Upper lobe of left lung (tissue), 4 donors: ENCODE measurements around the gene DKK3.

Experiments
- CTCF ChIP-seq, 6 experiments: fragments of 450-650 bp in 4 of 6; fragments of 200-600 bp in 2 of 6; sonication (generic) in 2 of 6; IDR thresholded peaks; one replicate each; pipeline ENCODE4 v1.5.1; 2016 to 2019; ENCODE audit warnings: antibody characterized with exemption in 6 of 6
- EP300 ChIP-seq, 4 donors: sonication (generic); formaldehyde crosslinking; IDR thresholded peaks; one replicate each; pipeline ENCODE4 v1.5.1; 2017; ENCODE audit warnings: antibody characterized with exemption in 4 of 4, control low read depth in 2 of 4
- POLR2A ChIP-seq, 4 donors: fragments of 450-650 bp; IDR thresholded peaks; one replicate each; pipeline ENCODE4 v1.5.1; 2016 to 2017; ENCODE audit warnings: antibody characterized with exemption in 4 of 4, mild to moderate bottlenecking in 2 of 4
- POLR2AphosphoS5 ChIP-seq, 2 donors: sonication (generic); formaldehyde crosslinking; IDR thresholded peaks; one replicate each; pipeline ENCODE4 v1.5.1; 2017; ENCODE audit warnings: antibody characterized with exemption in 2 of 2

DNA sequence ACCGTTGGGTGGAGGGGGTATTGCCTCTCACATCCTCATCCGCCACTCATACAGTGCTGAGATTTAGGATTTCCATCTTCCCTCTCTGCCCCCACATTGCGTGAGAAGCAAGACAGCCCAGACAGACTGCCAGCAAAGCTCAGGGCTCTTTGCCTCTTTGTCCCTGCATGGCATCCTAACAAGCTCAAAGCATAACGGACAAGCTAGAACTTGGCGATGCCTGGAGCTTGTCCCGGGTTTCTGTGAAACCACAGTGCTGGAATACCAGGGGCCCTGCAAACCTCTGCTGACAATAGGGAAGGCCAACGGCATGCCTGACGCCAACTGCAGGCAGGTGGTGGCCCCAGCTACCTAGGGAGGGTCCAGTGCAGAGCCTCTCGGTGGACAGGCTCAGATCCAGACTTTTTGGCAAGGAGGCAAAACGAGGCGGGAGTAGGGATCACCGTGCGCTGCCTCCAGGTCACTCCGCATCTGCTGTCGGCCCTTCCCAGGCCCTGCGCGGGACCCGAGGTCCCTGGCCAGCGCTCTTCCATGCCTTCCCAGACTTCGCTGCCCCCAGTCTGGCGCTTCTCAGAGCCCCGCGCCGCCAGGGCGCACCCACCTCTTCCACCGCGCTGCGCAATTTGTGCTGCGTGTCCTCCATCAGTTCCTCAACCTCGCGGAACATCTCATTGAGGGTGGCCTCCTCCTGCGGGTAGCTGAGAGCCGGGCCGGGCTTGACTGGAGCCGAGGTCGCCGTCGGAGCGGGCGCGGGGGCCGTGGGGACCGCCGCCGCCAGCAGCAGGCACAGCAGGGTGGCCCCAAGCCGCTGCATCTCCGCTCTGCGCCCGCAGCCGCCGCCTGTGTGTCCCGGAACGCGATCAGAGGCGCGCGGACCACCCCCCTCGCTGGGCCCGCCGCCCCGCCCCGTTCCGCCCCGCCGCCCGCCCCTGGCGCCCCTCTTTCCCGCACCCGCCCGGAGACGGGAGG, at the start of gene DKK3:
- TF ChIP-seq CTCF (IDR thresholded peaks at IDR 0.05) (no peak), POLR2A (IDR thresholded peaks at IDR 0.05) (no peak), POLR2AphosphoS5 (IDR thresholded peaks at IDR 0.05) (peak in 1 of 2 donors; percentile 37), EP300 (IDR thresholded peaks at IDR 0.05) (no peak)
